GM18505 (cell line): ENCODE data around the gene TEDC2.
"Not testable (repeated sequence)": the region's sequence is repeated elsewhere in the genome, so short reads cannot be mapped to it uniquely, and the experiment has no call there.

Source experiments
- ATAC-seq: cut with Tn5 transposase; IDR thresholded peaks from one replicate; pipeline ENCODE4 v1.9.1; 2021; ENCODE audit not compliant: unreplicated experiment
- POLR2A ChIP-seq: IDR thresholded peaks from 4 replicates; pipeline ENCODE4 v1.6.1; 2011; ENCODE audit warnings: borderline replicate concordance; ENCODE audit not compliant: insufficient read depth, insufficient read length; ENCODE audit errors: extremely low read depth

Gene TEDC2

DNA sequence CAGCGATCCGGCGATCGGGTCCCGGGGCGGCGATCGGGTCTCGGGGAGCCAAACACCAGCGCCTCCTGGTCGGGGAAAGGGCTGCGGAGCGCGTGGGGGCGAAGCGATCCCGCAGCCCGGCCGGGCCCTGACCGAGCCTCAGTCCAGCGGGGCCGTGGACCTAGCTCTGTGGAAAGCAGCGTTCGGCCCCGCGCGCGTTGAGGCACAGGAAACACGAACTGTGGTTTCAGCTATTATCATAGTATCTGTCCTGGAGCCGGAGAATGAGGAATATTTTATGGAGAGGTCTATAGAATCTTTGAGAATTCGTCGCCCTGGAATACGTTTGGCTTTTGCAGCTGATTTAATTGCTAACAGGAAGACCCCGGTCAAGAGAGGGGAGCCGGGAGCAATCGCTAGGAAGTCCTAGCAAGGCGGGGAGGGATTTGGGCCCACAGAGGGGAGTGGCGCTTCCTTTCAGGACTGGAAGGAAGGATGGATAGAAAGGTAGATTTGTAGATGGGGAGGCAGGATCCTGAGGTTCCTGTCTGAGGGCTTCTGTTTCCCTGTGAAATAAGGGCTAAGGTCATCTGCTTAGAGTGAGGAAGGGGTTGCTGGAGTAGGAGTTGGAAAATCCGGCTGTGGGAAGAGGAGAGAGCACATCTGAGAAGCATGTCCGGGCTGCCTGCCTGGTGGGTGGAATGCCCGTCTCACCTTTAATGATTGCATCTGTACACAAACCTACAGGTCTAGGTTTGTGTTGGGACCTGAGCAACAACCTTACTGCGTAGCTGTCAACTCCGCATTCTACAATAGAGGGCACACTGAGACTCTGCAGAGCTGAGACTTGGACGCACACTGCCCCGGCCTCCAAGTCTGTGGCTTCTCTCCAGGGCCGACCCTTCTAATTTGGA, 29.9 kb upstream of the TEDC2 start:
- no peak for ATAC-seq
- no peak for TF ChIP-seq POLR2A

DNA sequence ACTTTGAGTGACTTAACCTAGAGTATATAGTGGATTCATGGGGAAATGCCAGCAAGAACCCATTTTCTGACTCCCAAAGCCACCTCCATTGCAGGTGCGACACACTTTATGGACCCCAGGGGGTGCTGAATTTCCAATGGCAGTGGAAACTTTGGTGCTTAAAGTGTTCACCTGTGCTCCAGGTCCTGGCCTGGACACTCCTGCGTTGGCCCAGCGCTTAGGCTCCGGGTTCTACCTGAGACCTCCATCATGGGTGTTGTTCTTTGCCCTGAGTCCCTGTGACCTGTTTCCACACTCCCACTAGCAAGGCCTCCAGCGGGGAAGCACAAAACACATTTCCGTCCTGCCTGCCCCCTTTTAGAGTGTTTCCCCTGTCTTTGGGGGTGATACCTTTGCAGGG, 27.6 kb upstream of the TEDC2 start:
- no peak for ATAC-seq
- no peak for TF ChIP-seq POLR2A

DNA sequence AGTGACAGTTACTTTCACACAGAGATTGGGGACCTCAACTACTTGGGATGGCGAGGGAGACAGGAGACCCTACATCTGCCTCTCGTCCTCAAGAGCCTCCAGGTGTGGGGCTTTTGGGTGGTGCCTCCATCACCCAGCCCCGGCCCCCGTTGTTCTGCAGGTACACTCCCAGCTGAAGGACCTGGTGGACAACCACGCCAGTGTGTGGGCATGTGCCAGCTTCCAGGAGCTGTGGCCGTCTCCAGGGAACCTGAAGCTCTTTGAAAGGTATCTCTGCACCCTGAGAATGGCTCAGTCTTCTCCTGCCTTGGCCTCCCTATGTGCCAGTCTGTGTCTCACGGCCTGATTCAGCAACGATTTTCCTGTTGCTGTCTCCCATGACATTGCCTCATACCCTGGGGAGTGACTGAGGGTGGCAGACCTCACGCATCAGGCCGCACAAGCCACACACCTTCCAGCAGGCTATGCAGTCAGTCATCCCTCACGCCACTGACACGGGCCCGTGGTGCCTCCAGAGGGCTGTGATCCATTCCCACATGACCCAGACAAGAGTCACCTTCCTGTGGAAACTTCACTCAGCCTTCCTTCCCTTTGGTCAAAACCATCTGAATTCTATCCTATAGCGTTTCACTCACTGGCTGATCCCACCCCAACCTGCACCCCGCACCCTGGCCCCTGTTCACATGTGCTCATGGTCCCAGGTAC, 27.0 kb upstream of the TEDC2 start:
- no peak for TF ChIP-seq POLR2A
- ATAC-seq, result no peak

DNA sequence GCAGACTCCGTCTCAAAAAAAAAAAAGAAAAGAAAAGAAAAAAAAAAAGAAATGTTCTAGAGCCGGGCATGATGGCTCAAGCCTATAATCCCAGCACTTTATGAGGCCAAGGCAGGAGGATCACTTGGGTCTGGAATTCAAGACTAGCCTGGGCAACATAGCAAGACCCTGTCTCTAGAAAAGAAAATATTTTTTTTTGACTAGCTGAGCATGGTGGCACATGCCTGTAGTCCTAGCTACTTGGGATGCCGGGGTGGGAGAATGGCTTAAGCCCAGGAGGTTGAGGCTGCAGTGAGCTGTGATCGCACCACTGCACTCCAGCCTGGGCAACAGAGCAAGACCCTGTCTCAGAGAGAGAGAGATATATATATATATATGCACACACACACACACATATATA, 24.7 kb upstream of the TEDC2 start:
- ATAC-seq, result not testable (repeated sequence)

GRCh38 chr16:2436110-2436509, 23.8 kb upstream of the TEDC2 start:
- no peak for TF ChIP-seq POLR2A

DNA sequence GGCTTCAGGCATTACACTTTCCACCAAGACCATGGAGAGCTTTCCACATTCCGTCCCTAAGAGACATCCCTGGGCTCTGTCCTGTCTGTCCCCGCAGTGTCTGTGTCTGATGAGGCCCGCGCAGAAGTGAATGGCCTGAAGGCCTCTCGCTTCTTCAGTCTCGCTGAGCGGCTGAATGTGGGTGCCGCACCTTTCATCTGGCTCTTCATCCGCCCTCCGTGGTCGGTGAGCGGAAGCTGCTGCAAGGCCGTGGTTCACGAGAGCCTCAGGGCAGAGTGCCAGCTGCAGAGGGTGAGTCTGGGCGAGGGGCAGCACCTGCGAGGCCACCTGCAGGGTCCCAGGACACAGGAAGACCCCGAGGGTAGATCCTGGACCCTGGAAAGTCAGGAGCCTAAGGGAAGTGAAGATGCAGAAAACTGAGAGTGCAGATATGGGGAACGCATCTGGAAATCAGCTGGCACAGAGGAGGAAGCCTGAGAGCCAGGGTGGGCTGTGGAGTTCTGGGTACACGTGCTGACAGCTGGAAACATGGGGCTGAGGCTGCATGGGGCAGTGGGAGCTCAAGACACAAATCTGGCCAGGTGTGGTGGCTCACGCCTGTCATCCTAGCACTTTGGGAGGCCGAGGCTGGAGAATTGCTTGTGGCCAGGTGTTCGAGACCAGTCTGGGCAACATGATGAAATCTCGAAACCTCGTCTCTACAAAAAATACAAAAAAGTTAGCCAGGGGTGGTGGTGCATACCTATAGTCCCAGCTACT, 22.7 kb upstream of the TEDC2 start:
- TF ChIP-seq POLR2A, result no peak
- no peak for ATAC-seq

More at GRCh38 chr16:2436110-2436509, 23.8 kb upstream of the TEDC2 start:
- ATAC-seq, result no peak

GRCh38 chr16:2438121-2438520, 21.8 kb upstream of the TEDC2 start:
- no peak for TF ChIP-seq POLR2A
- no peak for ATAC-seq

GRCh38 chr16:2439598-2439997, 20.3 kb upstream of the TEDC2 start:
- ATAC-seq, result no peak
- no peak for TF ChIP-seq POLR2A

GRCh38 chr16:2441143-2441804, 18.6 kb upstream of the TEDC2 start:
- ATAC-seq, result not testable (repeated sequence)

DNA sequence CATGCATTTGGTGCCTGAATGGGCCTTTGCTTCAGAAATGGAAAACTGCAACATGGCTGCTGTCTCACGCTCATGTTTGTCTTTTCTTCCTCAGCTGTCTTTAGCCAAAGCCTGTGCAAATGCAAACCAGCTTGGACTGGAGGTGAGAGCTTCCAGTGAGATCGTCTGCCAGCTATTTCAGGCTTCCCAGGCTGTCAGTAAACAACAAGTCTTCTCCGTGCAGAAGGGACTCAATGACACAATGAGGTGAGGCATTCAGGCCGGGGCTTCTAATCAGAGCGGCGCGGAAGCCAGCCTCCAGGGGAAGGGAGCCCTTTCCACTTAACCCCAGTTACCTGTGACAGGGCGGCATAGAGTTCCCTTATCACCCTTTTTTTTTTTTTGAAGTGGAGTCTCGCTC, 16.4 kb upstream of the TEDC2 start:
- no peak for TF ChIP-seq POLR2A
- ATAC-seq, result no peak

DNA sequence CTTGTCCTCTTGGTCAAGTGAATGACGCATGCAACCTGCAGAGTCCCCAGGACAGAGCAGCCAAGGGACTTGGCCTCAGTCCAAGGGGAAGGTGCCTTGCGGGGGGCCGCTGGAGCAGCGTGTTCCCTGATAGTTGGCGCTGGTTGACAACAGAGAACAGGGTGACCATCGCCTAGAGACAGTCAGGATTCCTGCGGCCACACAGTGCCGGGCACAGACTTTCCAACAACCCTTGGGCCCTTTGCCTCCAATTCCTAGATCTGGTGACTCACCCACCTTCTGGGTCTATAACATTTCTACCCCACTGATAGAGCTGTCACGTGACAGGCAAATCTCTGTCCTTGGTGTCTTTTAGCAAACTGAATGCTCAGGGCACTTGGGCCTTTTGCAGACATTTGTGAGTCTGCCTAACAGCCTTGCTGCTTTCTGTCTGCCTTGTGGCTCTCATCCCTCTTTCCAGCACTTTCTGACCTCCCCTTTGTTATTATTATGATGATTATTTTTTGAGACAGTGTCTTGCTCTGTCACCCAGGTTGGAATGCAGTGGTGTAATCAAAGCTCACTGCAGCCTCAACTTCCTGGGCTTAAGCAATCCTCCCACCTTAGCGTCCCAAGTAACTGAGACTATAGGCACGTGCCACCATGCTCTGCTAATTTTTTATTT, 11.9 kb upstream of the TEDC2 start:
- no peak for ATAC-seq
- no peak for TF ChIP-seq POLR2A

DNA sequence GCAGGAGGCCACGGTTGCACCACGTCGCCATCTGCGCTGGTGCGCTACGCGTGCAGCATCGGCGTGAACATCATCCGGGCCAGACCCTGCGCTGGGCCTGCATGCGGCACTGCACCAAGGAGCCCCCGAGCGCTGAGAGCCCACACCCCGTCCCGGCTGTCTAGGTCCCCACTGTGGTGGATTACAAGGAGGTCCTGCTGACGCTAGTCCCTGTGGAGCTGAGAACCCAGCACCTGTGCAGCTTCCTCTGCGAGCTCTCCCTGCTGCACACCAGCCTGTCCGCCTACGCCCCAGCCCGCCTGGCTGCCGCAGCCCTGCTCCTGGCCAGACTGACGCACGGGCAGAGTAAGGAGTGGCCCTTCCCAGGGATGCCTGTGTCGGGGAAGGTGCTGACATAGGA, 10.8 kb upstream of the TEDC2 start:
- no peak for ATAC-seq
- TF ChIP-seq POLR2A, result no peak

- TF ChIP-seq POLR2A, result no peak
- no peak for ATAC-seq
Measured at GRCh38 chr16:2450535-2450934, 9.4 kb upstream of the TEDC2 start.
